SJSA1 (cell line): ENCODE results near the gene IPO5. TPM values are rescaled to one million over a fixed set of nuclear protein-coding genes. Genes with fewer than 3 reads are reported as not detected.

Experiments
- DNase-seq, 2 experiments: peaks; one replicate each; pipeline ENCODE4 v3.0.0-alpha.2; 2015 to 2020; ENCODE audit warnings: low spot score in 2 of 2, low read depth in 1 of 2
- H3K27ac ChIP-seq: fragments of 250-450 bp; sonication (Bioruptor Pico); 2 replicates; pipeline ENCODE4 v1.5.1; 2020; ENCODE audit warnings: mild to moderate bottlenecking, moderate library complexity
- H3K27me3 ChIP-seq: fragments of 250-450 bp; sonication (Bioruptor Pico); replicated peaks from 2 replicates; pipeline ENCODE4 v1.5.1; 2020; ENCODE audit warnings: mild to moderate bottlenecking, moderate library complexity
- H3K36me3 ChIP-seq: fragments of 250-450 bp; sonication (Bioruptor Pico); 2 replicates; pipeline ENCODE4 v1.5.1; 2020; ENCODE audit warnings: mild to moderate bottlenecking
- H3K4me1 ChIP-seq: fragments of 250-450 bp; sonication (Bioruptor Pico); replicated peaks from 2 replicates; pipeline ENCODE4 v1.6.1; 2021; ENCODE audit warnings: mild to moderate bottlenecking
- H3K4me3 ChIP-seq: fragments of 250-450 bp; sonication (Bioruptor Pico); 2 replicates; pipeline ENCODE4 v1.5.1; 2020; ENCODE audit warnings: mild to moderate bottlenecking
- H3K9me3 ChIP-seq: fragments of 250-450 bp; sonication (Bioruptor Pico); replicated peaks from 2 replicates; pipeline ENCODE4 v1.5.1; 2020; ENCODE audit warnings: mild to moderate bottlenecking
- total RNA-seq: library from RNA; depleted of rRNA; stranded (reverse); fragments of >200 nt; shearing (Covaris generic); gene quantifications from 2 replicates; pipeline ENCODE4 v1.2.3, GENCODE V29; 2014

Gene IPO5
- total RNA-seq, 1 experiment from 2014 or later: 146 TPM

- no peaks in the 10 kb centered on the region for H3K4me1 ChIP-seq
- peaks cover 15% of the 10 kb centered on the region for H3K36me3 ChIP-seq
- no peak overlapping the region for H3K4me3 ChIP-seq
- no peaks in the 10 kb centered on the region for H3K27me3 ChIP-seq
- H3K27ac ChIP-seq: no peak overlapping the region
- no peaks in the 10 kb centered on the region for H3K9me3 ChIP-seq
- peak in 1 of 2 experiments; percentile 58 for DNase-seq
Observed at GRCh38 chr13:97967948-97968347, 14.5 kb downstream of the IPO5 start.

- no peak overlapping the region for H3K27ac ChIP-seq
- peaks cover 6% of the 10 kb centered on the region for H3K4me1 ChIP-seq
- DNase-seq: peak in 1 of 2 experiments; percentile 51
- H3K4me3 ChIP-seq: no peak overlapping the region
- no peaks in the 10 kb centered on the region for H3K27me3 ChIP-seq
- H3K9me3 ChIP-seq: no peaks in the 10 kb centered on the region
- peaks cover 20% of the 10 kb centered on the region for H3K36me3 ChIP-seq
Observed at GRCh38 chr13:97971519-97971918, 18.0 kb downstream of the IPO5 start.

GRCh38 chr13:97974773-97975172, 21.3 kb downstream of the IPO5 start:
- H3K36me3 ChIP-seq: peaks cover 41% of the 10 kb centered on the region
- no peak for DNase-seq
- H3K27me3 ChIP-seq: no peaks in the 10 kb centered on the region
- no peak overlapping the region for H3K27ac ChIP-seq
- no peaks in the 10 kb centered on the region for H3K9me3 ChIP-seq
- no peak overlapping the region for H3K4me3 ChIP-seq
- H3K4me1 ChIP-seq: peaks cover 25% of the 10 kb centered on the region

GRCh38 chr13:97975280-97975847, 21.9 kb downstream of the IPO5 start:
- Histone ChIP-seq H3K4me3 (peak overlapping the region; percentile 98), H3K27ac (peak overlapping the region; percentile 100), H3K36me3 (peaks cover 46% of the 10 kb centered on the region), H3K9me3 (no peaks in the 10 kb centered on the region), H3K27me3 (no peaks in the 10 kb centered on the region), H3K4me1 (peaks cover 28% of the 10 kb centered on the region)
- DNase-seq: no peak

GRCh38 chr13:97975848-97976609, 22.6 kb downstream of the IPO5 start:
- Histone ChIP-seq H3K9me3 (no peaks in the 10 kb centered on the region), H3K4me3 (peak overlapping the region; percentile 98), H3K4me1 (peaks cover 28% of the 10 kb centered on the region), H3K27me3 (no peaks in the 10 kb centered on the region), H3K36me3 (peaks cover 39% of the 10 kb centered on the region), H3K27ac (peak overlapping the region; percentile 100)
- DNase-seq: peak; percentile 85 to 89

GRCh38 chr13:97976610-97977521, 23.4 kb downstream of the IPO5 start:
- H3K4me3 ChIP-seq: peak overlapping the region; percentile 98
- peaks cover 41% of the 10 kb centered on the region for H3K36me3 ChIP-seq
- peaks cover 29% of the 10 kb centered on the region for H3K4me1 ChIP-seq
- H3K27ac ChIP-seq: peak overlapping the region; percentile 100
- no peaks in the 10 kb centered on the region for H3K27me3 ChIP-seq
- no peaks in the 10 kb centered on the region for H3K9me3 ChIP-seq
- DNase-seq: peak in 1 of 2 experiments; percentile 49

- H3K27me3 ChIP-seq: no peaks in the 10 kb centered on the region
- peaks cover 49% of the 10 kb centered on the region for H3K36me3 ChIP-seq
- peak overlapping the region; percentile 98 for H3K4me3 ChIP-seq
- DNase-seq: no peak
- no peaks in the 10 kb centered on the region for H3K9me3 ChIP-seq
- H3K27ac ChIP-seq: no peak overlapping the region; the same call in 1 of the 2 replicates
- peaks cover 33% of the 10 kb centered on the region for H3K4me1 ChIP-seq
Observed at GRCh38 chr13:97977982-97978381, 24.5 kb downstream of the IPO5 start.

- peaks cover 33% of the 10 kb centered on the region for H3K4me1 ChIP-seq
- H3K36me3 ChIP-seq: peaks cover 50% of the 10 kb centered on the region
- peak overlapping the region; percentile 17; the same call in 1 of the 2 replicates for H3K27ac ChIP-seq
- H3K9me3 ChIP-seq: no peaks in the 10 kb centered on the region
- DNase-seq: no peak
- no peaks in the 10 kb centered on the region for H3K27me3 ChIP-seq
- H3K4me3 ChIP-seq: peak overlapping the region; percentile 98
Observed at GRCh38 chr13:97978651-97979050, 25.2 kb downstream of the IPO5 start.

- H3K4me1 ChIP-seq: peaks cover 33% of the 10 kb centered on the region
- no peaks in the 10 kb centered on the region for H3K9me3 ChIP-seq
- peak overlapping the region; percentile 98; the same call in 1 of the 2 replicates for H3K4me3 ChIP-seq
- peaks cover 51% of the 10 kb centered on the region for H3K36me3 ChIP-seq
- no peaks in the 10 kb centered on the region for H3K27me3 ChIP-seq
- no peak for DNase-seq
- peak overlapping the region; percentile 17; the same call in 1 of the 2 replicates for H3K27ac ChIP-seq
Observed at GRCh38 chr13:97979051-97979450, 25.6 kb downstream of the IPO5 start.

- no peak overlapping the region for H3K4me3 ChIP-seq
- no peaks in the 10 kb centered on the region for H3K9me3 ChIP-seq
- DNase-seq: no peak
- H3K27me3 ChIP-seq: no peaks in the 10 kb centered on the region
- peaks cover 33% of the 10 kb centered on the region for H3K4me1 ChIP-seq
- peaks cover 56% of the 10 kb centered on the region for H3K36me3 ChIP-seq
- peak overlapping the region; percentile 17; the same call in 1 of the 2 replicates for H3K27ac ChIP-seq
Observed at GRCh38 chr13:97979556-97979955, 26.1 kb downstream of the IPO5 start.

- Histone ChIP-seq H3K36me3 (peaks cover 72% of the 10 kb centered on the region), H3K4me1 (peaks cover 27% of the 10 kb centered on the region), H3K27ac (no peak overlapping the region), H3K4me3 (no peak overlapping the region), H3K9me3 (no peaks in the 10 kb centered on the region), H3K27me3 (no peaks in the 10 kb centered on the region)
- DNase-seq: no peak
Observed at GRCh38 chr13:97982286-97982685, 28.8 kb downstream of the IPO5 start.

- Histone ChIP-seq H3K36me3 (peaks cover 85% of the 10 kb centered on the region), H3K9me3 (no peaks in the 10 kb centered on the region), H3K27me3 (no peaks in the 10 kb centered on the region), H3K4me3 (no peak overlapping the region), H3K27ac (no peak overlapping the region), H3K4me1 (peaks cover 4% of the 10 kb centered on the region; the same call in 1 of the 2 replicates)
- no peak for DNase-seq
Observed at GRCh38 chr13:97986835-97987234, 33.4 kb downstream of the IPO5 start.

- no peak overlapping the region for H3K27ac ChIP-seq
- H3K9me3 ChIP-seq: no peaks in the 10 kb centered on the region
- H3K36me3 ChIP-seq: peaks cover 80% of the 10 kb centered on the region
- H3K4me3 ChIP-seq: no peak overlapping the region
- H3K27me3 ChIP-seq: no peaks in the 10 kb centered on the region
- no peak for DNase-seq
- peaks cover 5% of the 10 kb centered on the region for H3K4me1 ChIP-seq
Observed at GRCh38 chr13:97999653-98000052, 46.2 kb downstream of the IPO5 start.
